Stimulated activated CD4-positive, alpha-beta T cell treated with anti-CD3 and anti-CD28 coated beads, Interleukin-4, amount 100 ng/mL, for 1 hour (primary cell): ENCODE measurements around the gene PPP1R36.
"Not testable (repeated sequence)": the region's sequence is repeated elsewhere in the genome, so short reads cannot be mapped to it uniquely, and the experiment has no call there.

Source experiments
- DNase-seq: peaks from one replicate; pipeline ENCODE4 v3.0.0-alpha.2; 2020

The PPP1R36 gene, protein sequence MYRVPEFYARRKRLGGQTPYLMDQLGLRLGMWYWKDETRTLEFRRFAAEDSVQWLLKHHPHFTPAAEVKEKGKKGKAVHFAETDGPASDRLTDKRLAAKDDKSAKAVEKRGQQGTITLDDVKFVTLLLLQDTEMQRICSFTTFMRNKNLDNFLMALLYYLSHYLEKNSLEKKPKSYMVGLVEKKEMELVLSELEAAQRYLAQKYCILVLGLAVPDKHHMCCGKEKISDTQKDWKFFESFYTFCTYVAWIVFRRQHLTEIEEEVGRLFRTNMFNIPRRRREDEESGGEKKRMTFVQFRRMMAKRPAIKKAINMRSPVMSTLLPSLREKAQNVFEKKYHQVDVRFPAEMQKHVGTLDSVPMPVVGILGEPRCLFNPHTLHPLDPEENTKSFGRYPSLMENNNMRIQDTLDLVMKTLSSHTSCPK

DNA sequence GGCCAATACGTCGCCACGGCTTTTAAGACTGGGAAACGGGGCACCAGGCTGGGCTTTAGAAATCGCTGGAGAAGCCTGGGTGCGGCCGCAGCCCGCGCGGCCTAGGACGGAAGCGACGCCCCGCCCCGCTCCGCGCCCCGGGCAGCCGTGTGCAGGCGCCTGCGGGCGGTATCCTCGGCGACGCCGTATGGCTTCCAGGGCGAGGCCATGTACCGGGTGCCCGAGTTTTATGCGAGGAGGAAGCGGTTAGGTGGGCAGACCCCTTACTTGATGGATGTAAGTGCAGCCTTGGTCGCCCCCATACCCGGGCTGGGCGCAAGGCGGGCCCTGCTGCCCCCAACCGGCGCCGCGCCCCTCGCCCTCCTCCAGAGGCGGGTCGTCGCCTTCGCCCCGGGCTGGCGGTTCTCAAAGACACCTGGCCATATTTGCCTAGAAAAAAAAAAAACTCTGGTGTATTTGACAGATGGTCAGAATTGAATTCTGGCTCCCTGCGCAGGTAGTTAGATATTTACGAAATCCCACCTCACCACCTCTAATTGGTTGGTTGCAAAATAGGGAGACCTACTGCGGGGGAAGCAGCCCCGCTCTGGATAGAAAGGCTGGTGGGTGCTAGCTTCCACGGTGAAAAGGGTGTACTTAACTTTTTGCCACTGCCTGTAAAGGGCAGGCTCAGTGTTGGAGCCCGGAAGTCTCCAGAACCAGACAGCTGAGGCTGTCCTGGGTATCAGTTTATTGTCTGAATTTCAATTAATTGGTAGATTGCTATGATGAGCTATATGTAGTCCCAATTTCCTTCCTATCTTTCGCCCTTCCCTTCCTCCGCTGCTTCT is at the start of gene PPP1R36:
PPP1R36 (plus strand) TSS at position 171 of the 830 bp plus-strand sequence; CDS start at position 208, 37 bp downstream.
- DNase-seq = peak; percentile 53

- DNase-seq = no peak
Measured at GRCh38 chr14:64500088-64500487, 49.7 kb upstream of the PPP1R36 start.

- DNase-seq = no peak
Measured at GRCh38 chr14:64501411-64502171, 48.2 kb upstream of the PPP1R36 start.

- no peak for DNase-seq
Measured at GRCh38 chr14:64502456-64502855, 47.3 kb upstream of the PPP1R36 start.

GRCh38 chr14:64502887-64503433 is 46.8 kb upstream of the PPP1R36 start:
- peak; percentile 28 for DNase-seq

DNA sequence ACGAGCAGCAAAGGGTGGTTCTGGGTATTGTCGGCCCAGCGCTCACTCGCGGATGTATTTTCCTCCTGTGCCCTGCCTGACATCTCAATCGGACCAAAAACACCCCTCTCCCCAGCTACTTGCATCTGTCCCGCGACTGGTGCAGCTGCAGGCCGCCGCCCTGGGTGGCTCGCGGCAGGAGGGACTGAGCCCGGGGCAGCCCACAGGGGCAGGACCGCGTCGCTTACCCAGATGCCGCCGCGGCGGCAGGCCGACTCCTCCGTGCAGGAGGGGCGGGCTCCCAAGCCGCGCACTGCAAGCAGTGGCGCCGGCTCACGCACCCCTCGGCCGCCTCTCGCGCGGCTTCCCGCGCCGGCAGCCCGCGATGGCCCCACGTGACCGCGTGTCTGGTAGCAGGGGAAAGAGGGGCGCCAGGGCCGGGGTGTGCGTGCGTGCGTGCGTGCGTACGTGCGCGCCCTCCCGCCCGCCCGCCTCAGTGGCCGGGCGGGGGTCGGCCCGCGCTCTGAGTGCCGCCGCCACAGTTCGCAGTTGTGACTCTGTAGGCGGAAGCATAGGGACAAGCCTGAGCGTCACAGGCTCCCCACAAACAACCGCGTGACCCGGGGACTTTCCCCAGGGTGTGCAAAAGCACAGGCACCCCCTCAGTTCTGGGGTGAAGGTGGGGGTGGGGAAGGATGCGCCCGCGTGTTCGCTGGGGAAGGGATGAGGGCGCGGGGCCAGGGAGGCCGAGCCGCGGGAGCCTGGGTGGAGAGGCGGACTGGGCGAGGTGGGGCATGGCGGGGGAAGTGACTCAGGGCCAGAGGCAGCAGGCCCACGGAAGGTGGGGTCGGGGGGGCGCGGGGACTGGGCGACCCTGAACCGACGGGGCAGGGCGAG is 46.1 kb upstream of the PPP1R36 start, which contains the start of gene ZBTB25:
ZBTB25 (minus strand) TSS at position 405 of the 876 bp plus-strand sequence. CDS start 13,305 bp downstream, outside the sequence.
- DNase-seq = peak; percentile 90

DNA sequence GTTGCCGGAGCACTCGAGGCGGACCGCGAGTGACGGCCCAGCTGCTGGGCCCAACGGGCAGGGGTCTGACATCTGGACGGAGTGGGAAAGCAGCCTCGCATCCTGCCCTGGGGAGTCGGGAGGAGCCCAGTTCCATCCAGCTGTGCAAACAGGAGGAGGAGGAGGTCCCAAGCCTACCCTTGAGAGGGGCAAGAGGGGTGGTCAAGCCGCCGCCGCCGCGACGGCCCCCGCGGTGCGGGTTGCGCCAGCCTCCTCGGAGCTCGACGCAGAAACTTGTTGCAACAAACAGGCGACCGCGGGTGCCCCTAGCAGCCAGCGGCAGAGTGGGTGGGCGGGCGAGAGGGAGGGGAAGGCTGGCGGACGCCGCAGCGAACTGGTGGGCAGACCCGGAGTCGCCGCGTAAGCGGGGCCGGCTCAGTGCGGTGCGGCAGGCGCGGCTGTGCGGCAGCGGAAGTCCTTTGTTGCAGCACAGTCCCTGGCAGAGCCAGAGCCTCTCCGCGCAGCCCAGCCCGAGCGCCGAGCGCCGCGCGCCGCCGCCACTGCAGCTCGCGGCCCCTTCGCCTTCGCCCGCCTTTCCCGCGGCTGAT is 45.4 kb upstream of the PPP1R36 start, which contains the start of gene ZBTB1:
ZBTB1 (plus strand) TSS at position 461 of the 587 bp plus-strand sequence. CDS start 16,735 bp downstream, outside the sequence.
- peak; percentile 86 for DNase-seq

- DNase-seq = peak; percentile 85
Measured at GRCh38 chr14:64504897-64505794, 44.6 kb upstream of the PPP1R36 start.

GRCh38 chr14:64506721-64507120 is 43.0 kb upstream of the PPP1R36 start:
- no peak for DNase-seq

- DNase-seq = peak; percentile 42
Measured at GRCh38 chr14:64507376-64508156, 42.2 kb upstream of the PPP1R36 start.

DNA sequence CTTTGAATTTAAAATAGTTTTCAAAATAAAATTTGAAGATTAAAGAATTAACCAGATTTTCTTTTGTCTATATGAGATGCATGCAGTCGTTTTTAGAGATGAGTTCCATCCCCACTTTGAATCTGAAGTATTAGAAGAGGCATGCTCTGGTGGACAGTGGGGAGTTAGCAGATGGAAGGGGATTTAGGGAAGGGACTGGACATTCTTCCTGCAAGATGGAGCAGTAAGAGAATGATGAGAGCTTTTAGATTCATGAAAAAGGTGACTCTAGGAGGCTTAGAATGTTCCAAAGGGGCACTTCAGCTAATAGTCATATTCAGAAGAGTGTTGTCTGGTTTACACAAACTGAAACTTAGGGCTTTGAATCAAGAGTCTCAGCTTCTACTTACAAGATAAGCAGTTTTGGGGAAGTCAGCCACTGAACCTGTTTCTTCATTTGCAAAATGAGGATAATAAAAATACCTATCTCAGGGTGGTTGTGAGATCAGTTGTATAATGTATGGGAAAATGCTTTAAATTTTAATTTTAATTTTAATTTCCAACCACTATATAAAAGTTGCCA is 41.5 kb upstream of the PPP1R36 start:
- no peak for DNase-seq

DNA sequence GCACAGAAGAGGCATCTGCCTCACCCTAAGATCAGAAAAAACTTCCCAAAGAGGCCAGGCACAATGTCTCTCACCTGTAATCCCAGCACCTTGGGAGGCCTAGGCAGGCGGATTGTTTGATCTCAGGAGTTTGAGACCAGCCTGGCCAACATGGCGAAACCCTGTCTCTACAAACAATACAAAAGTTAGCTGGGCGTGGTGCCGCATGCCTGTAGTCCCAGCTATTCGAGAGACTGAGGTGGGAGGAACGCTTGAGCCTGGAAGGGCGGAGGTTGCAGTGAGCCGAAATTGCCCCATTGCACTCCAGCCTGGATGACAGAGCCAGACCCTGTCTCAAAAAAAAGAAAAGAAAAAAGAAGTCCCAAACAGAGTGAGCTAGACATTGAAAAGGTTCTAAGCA is 40.7 kb upstream of the PPP1R36 start:
- no peak for DNase-seq

GRCh38 chr14:64510825-64511671 is 38.7 kb upstream of the PPP1R36 start:
- peak; percentile 45 for DNase-seq

DNA sequence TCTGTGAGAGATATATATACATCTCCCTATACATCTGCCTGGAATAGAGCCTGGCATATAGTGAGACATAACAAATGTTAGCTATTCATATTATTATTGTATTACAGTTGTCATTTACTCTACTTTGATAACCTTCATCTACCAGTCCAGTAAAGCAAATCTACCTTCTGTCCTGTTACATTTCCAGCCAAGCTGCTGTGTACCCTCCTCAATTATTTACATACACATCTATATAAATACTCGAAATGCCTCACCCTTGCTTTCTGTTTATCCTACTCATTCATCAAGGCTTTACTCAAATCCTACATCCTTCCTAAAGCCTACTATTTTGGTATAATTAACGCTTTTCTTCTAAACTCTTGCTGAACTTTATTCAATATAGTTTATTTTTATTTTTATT is 36.5 kb upstream of the PPP1R36 start:
- DNase-seq = no peak

- DNase-seq = no peak
Measured at GRCh38 chr14:64515053-64515452, 34.7 kb upstream of the PPP1R36 start.

DNA sequence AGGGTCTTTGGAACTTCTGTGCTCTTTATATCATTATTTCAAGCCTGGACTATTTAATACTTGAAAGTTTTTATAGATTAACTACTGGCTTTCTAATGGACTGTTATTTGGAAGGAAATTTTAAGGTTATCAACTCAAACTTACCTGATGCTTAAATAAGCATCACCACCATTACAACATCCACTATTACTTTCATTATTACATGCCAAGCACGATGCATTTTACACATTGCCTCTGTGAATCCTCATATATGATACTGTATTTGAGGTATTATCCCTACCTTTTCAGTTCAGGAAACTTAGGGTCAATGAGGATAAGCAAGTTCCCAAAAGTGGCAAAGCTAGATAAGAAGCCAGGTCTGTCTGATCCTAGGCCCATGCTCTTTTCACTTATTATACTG is 32.8 kb upstream of the PPP1R36 start:
- no peak for DNase-seq

DNA sequence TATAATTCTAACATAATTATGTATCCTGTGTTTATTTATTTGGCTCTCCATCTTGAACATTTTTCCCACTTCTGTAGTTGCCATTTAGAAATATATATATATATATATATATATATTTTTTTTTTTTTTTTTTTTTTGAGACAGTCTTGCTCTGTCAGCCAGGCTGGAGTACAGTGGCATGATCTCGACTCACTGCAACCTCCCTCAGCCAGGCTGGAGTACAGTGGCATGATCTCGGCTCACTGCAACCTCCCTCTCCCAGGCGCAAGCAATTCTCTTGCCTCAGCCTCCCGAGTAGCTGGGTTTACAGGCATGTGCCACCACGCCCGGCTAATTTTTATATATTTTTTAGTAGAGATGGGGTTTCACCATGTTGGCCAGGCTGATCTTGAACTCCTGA is 32.1 kb upstream of the PPP1R36 start:
- DNase-seq = not testable (repeated sequence)

DNA sequence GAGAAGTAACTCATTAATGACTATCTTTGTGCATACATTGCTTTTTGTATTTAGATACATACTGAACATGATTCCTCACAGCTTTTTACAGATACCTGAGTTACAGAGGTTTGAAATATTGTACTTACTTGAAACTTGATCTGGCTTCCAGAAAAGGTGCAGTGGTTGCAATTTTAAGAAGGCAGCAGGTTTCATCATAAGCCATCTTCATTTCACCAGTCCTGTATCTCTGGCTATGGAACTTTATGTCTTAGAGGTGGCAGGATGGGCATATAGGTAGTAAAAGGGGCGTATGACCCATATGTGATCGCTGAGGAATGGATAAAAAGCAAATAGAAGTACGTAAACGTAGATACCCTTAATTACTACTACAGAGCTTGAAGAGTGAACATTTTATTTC is 31.5 kb upstream of the PPP1R36 start:
- no peak for DNase-seq
